ENCODE results near the gene DNM1L.

DNA sequence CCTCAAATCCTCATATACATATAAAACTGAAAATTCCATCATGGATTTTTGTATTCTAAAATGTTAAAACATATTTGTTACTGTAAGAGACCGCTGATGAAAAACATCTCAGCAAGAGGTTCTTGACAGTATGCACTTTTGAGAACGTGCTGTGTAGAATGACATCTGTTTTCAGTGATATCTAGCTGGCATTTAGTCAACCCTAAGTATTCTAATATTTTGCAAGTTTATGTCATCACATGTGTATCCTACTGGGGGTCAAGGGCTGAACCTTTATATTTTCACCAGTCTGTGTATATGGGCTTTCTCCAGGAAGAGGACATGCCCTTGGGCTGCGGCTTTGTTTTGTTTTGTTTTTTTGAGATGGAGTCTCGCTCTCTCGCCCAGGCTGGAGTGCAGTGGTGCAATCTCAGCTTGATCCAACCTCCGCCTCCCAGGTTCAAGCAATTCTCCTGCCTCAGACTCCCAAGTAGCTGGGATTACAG, 98.6 kb downstream of the DNM1L start:
- TF ChIP-seq, protein P1, sequence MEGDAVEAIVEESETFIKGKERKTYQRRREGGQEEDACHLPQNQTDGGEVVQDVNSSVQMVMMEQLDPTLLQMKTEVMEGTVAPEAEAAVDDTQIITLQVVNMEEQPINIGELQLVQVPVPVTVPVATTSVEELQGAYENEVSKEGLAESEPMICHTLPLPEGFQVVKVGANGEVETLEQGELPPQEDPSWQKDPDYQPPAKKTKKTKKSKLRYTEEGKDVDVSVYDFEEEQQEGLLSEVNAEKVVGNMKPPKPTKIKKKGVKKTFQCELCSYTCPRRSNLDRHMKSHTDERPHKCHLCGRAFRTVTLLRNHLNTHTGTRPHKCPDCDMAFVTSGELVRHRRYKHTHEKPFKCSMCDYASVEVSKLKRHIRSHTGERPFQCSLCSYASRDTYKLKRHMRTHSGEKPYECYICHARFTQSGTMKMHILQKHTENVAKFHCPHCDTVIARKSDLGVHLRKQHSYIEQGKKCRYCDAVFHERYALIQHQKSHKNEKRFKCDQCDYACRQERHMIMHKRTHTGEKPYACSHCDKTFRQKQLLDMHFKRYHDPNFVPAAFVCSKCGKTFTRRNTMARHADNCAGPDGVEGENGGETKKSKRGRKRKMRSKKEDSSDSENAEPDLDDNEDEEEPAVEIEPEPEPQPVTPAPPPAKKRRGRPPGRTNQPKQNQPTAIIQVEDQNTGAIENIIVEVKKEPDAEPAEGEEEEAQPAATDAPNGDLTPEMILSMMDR (conservative IDR thresholded peaks at IDR 0.05; ENCODE audit: low read length) = no peak
- no peak for TF ChIP-seq EZH2phosphoT487 (IDR thresholded peaks at IDR 0.05; ENCODE audit: borderline replicate concordance)
